HG03135 (cell line): ENCODE data around the gene ZNF554.
"Not testable (repeated sequence)": the region's sequence is repeated elsewhere in the genome, so short reads cannot be mapped to it uniquely, and the experiment has no call there.

ENCODE experiments used
- ATAC-seq: cut with Tn5 transposase; IDR thresholded peaks from one replicate; pipeline ENCODE4 v1.9.1; 2021; ENCODE audit warnings: mild to moderate bottlenecking, moderate library complexity; ENCODE audit not compliant: unreplicated experiment

Gene ZNF554

GRCh38 chr19:2865334-2866100 lies 45.8 kb downstream of the ZNF554 start:
- no peak for ATAC-seq

- ATAC-seq, result no peak
These were observed 46.9 kb downstream of the ZNF554 start for GRCh38 chr19:2866495-2867024.

GRCh38 chr19:2867025-2867991 lies 47.6 kb downstream of the ZNF554 start, which contains the start of gene ZNF556:
Gene ZNF556, plus strand, starts transcription at chr19:2867335. Its CDS starts 87 bp downstream, at chr19:2867422.
- ATAC-seq, result no peak

- no peak for ATAC-seq
These were observed 50.0 kb downstream of the ZNF554 start for GRCh38 chr19:2869618-2870017.

GRCh38 chr19:2872175-2872574 lies 52.5 kb downstream of the ZNF554 start:
- ATAC-seq, result not testable (repeated sequence)

GRCh38 chr19:2877398-2878331 lies 58.0 kb downstream of the ZNF554 start:
- ATAC-seq, result no peak

- ATAC-seq, result no peak
These were observed 64.2 kb downstream of the ZNF554 start for GRCh38 chr19:2883686-2884439.

GRCh38 chr19:2885736-2886135 lies 66.1 kb downstream of the ZNF554 start:
- no peak for ATAC-seq
